GM12878 (cell line): ENCODE measurements around the gene OTOGL.

Experiments
- BCL11A ChIP-seq: IDR thresholded peaks from 2 replicates; pipeline ENCODE4 v1.6.1; 2011; ENCODE audit warnings: low read depth, low read length
- CTCF ChIP-seq, 3 experiments: IDR thresholded peaks in 2 of 3; conservative IDR thresholded peaks in 1 of 3; 2 replicates each; pipeline ENCODE4 v1.5.1; 2011; ENCODE audit warnings: low read depth in 3 of 3, low read length in 3 of 3, mild to moderate bottlenecking in 3 of 3, control low read depth in 2 of 3, moderate library complexity in 2 of 3, inconsistent platforms in 1 of 3, mixed read lengths in 1 of 3; ENCODE audit not compliant: control insufficient read depth in 2 of 3, insufficient read depth in 1 of 3; ENCODE audit errors: extremely low read depth in 1 of 3
- SPI1 ChIP-seq: IDR thresholded peaks from 2 replicates; pipeline ENCODE4 v1.6.1; 2011; ENCODE audit warnings: low read depth, mild to moderate bottlenecking, low read length, moderate library complexity, borderline replicate concordance; ENCODE audit not compliant: insufficient read depth

GRCh38 chr12:80186727-80187217, 87.4 kb downstream of the OTOGL start:
- TF ChIP-seq CTCF (IDR thresholded peaks at IDR 0.05 in 2 of 3, conservative IDR thresholded peaks at IDR 0.05 in 1 of 3; ENCODE audit: control insufficient read depth in 2 of 3, extremely low read depth in 1 of 3, insufficient read depth in 1 of 3, low read depth in 3 of 3, low read length in 3 of 3) (peak; percentile 58 to 74 (median 68)), BCL11A (no peak), SPI1 (no peak)
